PC-9 (cell line): ENCODE data around the gene ROR2. TPM values are rescaled to one million over a fixed set of nuclear protein-coding genes. Genes with fewer than 3 reads are reported as not detected.

Experiments
- BruUV-seq: library from RNA; stranded (reverse); fragments of 400-500 nt; replicated peaks from 2 replicates; lab custom pipeline; 2021; lab: Mats Ljungman, UMichigan
- CTCF ChIA-PET: fragments of 300-600 bp; sonication (Branson Sonifier 250); formaldehyde crosslinking; loops from one replicate; lab custom pipeline; 2022; ENCODE audit warnings: antibody characterized with exemption; lab: Charles Lee
- POLR2A ChIA-PET: fragments of 300-600 bp; sonication (Branson Sonifier 250); formaldehyde crosslinking; loops from one replicate; lab custom pipeline; 2022; ENCODE audit warnings: antibody characterized with exemption; ENCODE audit not compliant: unreplicated experiment; lab: Charles Lee
- DNase-seq, 2 experiments: peaks; one replicate each; pipeline versions ENCODE4 v3.0.0 to v3.0.0-alpha.2; 2015 to 2022; ENCODE audit warnings: mixed read lengths in 1 of 2
- H2AFZ ChIP-seq: fragments of 200-600 bp; sonication (generic); 2 replicates; pipeline ENCODE4 v1.8.1; 2017; ENCODE audit warnings: antibody characterized with exemption
- H3F3A ChIP-seq: fragments of 200-600 bp; sonication (generic); 2 replicates; pipeline ENCODE4 v1.8.1; 2017; ENCODE audit warnings: antibody characterized with exemption, mild to moderate bottlenecking, low read depth; ENCODE audit not compliant: insufficient read depth
- H3K27ac ChIP-seq: fragments of 200-600 bp; sonication (generic); 2 replicates; pipeline ENCODE4 v1.6.1; 2016; ENCODE audit warnings: mixed run types
- H3K27me3 ChIP-seq: fragments of 200-600 bp; sonication (generic); 2 replicates; pipeline ENCODE4 v1.6.1; 2016; ENCODE audit warnings: low read depth, mixed run types; ENCODE audit not compliant: insufficient read depth
- H3K36me3 ChIP-seq: fragments of 200-600 bp; sonication (generic); 2 replicates; pipeline ENCODE4 v1.6.1; 2016; ENCODE audit warnings: low read depth, mixed run types
- H3K4me1 ChIP-seq: fragments of 200-600 bp; sonication (generic); replicated peaks from 2 replicates; pipeline ENCODE4 v1.6.1; 2016; ENCODE audit warnings: mixed run types; ENCODE audit not compliant: insufficient read depth
- H3K4me2 ChIP-seq: fragments of 200-600 bp; sonication (generic); 2 replicates; pipeline ENCODE4 v1.6.1; 2017; ENCODE audit warnings: mixed run types
- H3K4me3 ChIP-seq: fragments of 200-600 bp; sonication (generic); 2 replicates; pipeline ENCODE4 v1.6.1; 2016; ENCODE audit warnings: mixed run types
- H3K79me2 ChIP-seq: fragments of 200-600 bp; sonication (generic); 2 replicates; pipeline ENCODE4 v1.6.1; 2017; ENCODE audit warnings: low read depth, mixed run types
- H3K9me2 ChIP-seq: fragments of 200-600 bp; sonication (generic); 2 replicates; pipeline ENCODE4 v1.8.1; 2017; ENCODE audit warnings: mild to moderate bottlenecking; ENCODE audit not compliant: insufficient read depth
- H3K9me3 ChIP-seq: fragments of 200-600 bp; sonication (generic); 2 replicates; pipeline ENCODE4 v1.8.1; 2016; ENCODE audit warnings: low read depth; ENCODE audit not compliant: insufficient read depth
- H4K20me1 ChIP-seq: fragments of 200-600 bp; sonication (generic); 2 replicates; pipeline ENCODE4 v1.8.1; 2017; ENCODE audit not compliant: insufficient read depth
- EZH2 ChIP-seq: fragments of 200-600 bp; sonication (generic); IDR thresholded peaks from 2 replicates; pipeline ENCODE4 v1.8.0; 2017; ENCODE audit warnings: antibody characterized with exemption, low read depth
- intact Hi-C: fragments of 100-400 bp; cut with micrococcal nuclease; formaldehyde crosslinking; loops from one replicate; pipeline ENCODE4 v1.10.0; 2022; ENCODE audit not compliant: unreplicated experiment
- total RNA-seq: library from RNA; stranded (reverse); gene quantifications from 2 replicates; pipeline ENCODE4 v1.2.3, GENCODE V29; 2021
- TF ChIP-seq, protein P1 (sequence below): fragments of 200-600 bp; sonication (generic); conservative IDR thresholded peaks from 2 replicates; pipeline ENCODE4 v1.6.1; 2017; ENCODE audit warnings: mixed run types, antibody characterized with exemption, mild to moderate bottlenecking, moderate library complexity

Gene ROR2
- total RNA-seq, 1 experiment from 2014 or later, result not detected

DNA sequence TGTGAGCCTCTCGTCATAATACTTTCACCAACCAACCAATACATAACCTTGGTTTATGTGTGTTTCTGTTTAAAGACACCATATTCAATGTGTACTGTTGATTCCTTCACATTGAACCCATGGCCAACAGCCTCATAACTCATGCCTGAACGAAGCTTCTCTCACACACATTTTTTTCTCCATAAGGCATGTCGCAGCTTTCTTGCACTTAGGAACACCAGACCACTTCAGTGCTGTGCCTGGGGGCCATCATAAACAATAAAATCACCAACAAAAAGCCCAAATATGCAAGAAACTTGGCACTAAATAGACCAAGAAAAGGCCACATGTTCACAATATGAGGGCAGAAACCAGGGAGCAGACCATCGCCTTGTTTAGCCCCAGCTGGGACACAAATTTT lies 192.2 kb downstream of the ROR2 start:
- peaks cover 18% of the 10 kb centered on the region for H3K27me3 ChIP-seq
- H3K9me3 ChIP-seq, result no peaks in the 10 kb centered on the region
- BruUV-seq, result no TSS peak
- CTCF ChIA-PET, result no interaction called here
- no peaks in the 10 kb centered on the region for H3F3A ChIP-seq
- H2AFZ ChIP-seq, result no peak overlapping the region
- intact Hi-C loops, result no loop called here
- DNase-seq, result no peak
- H3K79me2 ChIP-seq, result no peaks in the 10 kb centered on the region
- no peak overlapping the region for H3K4me3 ChIP-seq
- H3K9me2 ChIP-seq, result no peaks in the 10 kb centered on the region
- no peak overlapping the region for H3K27ac ChIP-seq
- POLR2A ChIA-PET, result no interaction called here
- H3K4me2 ChIP-seq, result no peak overlapping the region
- TF ChIP-seq EZH2, result no peak
- TF ChIP-seq, protein P1, sequence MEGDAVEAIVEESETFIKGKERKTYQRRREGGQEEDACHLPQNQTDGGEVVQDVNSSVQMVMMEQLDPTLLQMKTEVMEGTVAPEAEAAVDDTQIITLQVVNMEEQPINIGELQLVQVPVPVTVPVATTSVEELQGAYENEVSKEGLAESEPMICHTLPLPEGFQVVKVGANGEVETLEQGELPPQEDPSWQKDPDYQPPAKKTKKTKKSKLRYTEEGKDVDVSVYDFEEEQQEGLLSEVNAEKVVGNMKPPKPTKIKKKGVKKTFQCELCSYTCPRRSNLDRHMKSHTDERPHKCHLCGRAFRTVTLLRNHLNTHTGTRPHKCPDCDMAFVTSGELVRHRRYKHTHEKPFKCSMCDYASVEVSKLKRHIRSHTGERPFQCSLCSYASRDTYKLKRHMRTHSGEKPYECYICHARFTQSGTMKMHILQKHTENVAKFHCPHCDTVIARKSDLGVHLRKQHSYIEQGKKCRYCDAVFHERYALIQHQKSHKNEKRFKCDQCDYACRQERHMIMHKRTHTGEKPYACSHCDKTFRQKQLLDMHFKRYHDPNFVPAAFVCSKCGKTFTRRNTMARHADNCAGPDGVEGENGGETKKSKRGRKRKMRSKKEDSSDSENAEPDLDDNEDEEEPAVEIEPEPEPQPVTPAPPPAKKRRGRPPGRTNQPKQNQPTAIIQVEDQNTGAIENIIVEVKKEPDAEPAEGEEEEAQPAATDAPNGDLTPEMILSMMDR, result no peak
- no peaks in the 10 kb centered on the region for H3K36me3 ChIP-seq
- no peaks in the 10 kb centered on the region; the same call in 1 of the 2 replicates for H4K20me1 ChIP-seq
- no peaks in the 10 kb centered on the region for H3K4me1 ChIP-seq

DNA sequence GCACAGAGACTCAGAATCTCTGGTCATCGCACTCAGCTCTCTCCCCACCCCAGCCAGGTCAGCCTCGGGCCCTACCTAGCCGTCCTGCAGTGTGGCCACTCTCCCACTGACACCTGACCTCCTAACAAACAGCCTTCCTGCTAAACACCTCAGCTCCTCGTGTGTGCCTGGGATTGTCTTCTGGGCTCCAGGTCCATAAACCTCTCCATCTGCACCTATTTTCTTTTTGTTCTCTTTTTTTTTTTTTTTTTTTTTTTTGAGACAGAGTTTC lies 193.6 kb downstream of the ROR2 start:
- Histone ChIP-seq H3K27ac (no peak overlapping the region), H3K27me3 (peaks cover 16% of the 10 kb centered on the region), H3K36me3 (no peaks in the 10 kb centered on the region), H3K4me2 (no peak overlapping the region), H3F3A (no peaks in the 10 kb centered on the region), H3K4me3 (no peak overlapping the region), H3K9me3 (no peaks in the 10 kb centered on the region), H3K79me2 (no peaks in the 10 kb centered on the region), H4K20me1 (no peaks in the 10 kb centered on the region; the same call in 1 of the 2 replicates), H3K4me1 (no peaks in the 10 kb centered on the region), H3K9me2 (no peaks in the 10 kb centered on the region), H2AFZ (no peak overlapping the region)
- CTCF ChIA-PET, result no interaction called here
- no TSS peak for BruUV-seq
- POLR2A ChIA-PET, result no interaction called here
- TF ChIP-seq, protein P1, result no peak
- TF ChIP-seq EZH2, result no peak
- DNase-seq, result no peak
- intact Hi-C loops, result no loop called here

DNA sequence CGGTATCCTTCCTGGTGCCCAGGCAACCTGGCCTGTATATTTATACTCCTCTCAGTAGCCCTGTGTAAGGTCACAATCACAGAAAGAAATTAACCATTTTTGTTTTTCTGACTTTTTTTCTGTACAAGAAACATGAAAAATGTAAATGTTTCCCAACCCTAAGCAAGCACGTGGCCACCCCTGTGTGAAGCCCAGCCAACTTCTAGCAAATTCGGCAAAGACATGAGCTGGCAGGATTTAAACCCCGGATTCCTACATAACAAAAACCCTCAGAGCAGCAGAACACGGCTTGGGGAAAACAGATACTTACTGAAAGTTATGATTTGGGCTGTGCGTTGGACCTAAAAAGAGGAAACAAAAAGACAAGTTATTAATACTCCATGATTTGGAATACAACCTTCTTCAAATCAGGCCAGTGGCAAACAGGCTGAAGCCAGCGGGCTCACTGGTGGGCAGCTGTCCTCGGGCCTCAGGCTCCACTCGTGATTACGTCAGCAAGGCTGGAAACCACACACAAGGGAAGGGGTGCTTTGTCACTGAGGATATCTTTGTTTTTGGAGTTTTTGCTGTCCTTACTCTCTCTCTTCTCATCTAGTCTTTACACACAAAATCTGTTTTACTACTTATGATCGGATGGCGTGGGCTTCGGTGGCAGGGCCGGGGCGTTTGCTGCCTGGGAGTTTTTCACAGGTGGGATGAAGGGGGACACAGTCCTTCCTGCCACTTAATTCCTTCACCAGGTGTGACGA lies 194.1 kb downstream of the ROR2 start:
- H3K4me2 ChIP-seq, result no peak overlapping the region
- no peaks in the 10 kb centered on the region for H3K9me3 ChIP-seq
- H3K4me1 ChIP-seq, result no peaks in the 10 kb centered on the region
- H3K79me2 ChIP-seq, result no peaks in the 10 kb centered on the region
- H3K27me3 ChIP-seq, result peaks cover 19% of the 10 kb centered on the region
- DNase-seq, result no peak
- POLR2A ChIA-PET, result no interaction called here
- CTCF ChIA-PET, result no interaction called here
- TF ChIP-seq, protein P1, result no peak
- TF ChIP-seq EZH2, result no peak
- H3K9me2 ChIP-seq, result no peaks in the 10 kb centered on the region
- H3K36me3 ChIP-seq, result no peaks in the 10 kb centered on the region
- H3F3A ChIP-seq, result no peaks in the 10 kb centered on the region
- H4K20me1 ChIP-seq, result no peaks in the 10 kb centered on the region; the same call in 1 of the 2 replicates
- H2AFZ ChIP-seq, result no peak overlapping the region
- H3K4me3 ChIP-seq, result no peak overlapping the region
- no TSS peak for BruUV-seq
- intact Hi-C loops, result no loop called here
- H3K27ac ChIP-seq, result no peak overlapping the region
